ENCODE measurements around the gene ELMO1.

GRCh38 chr7:36941359-36941758, 507.3 kb downstream of the ELMO1 start:
- TF ChIP-seq POLR2A (IDR thresholded peaks at IDR 0.05), result no peak
- TF ChIP-seq, protein P1, sequence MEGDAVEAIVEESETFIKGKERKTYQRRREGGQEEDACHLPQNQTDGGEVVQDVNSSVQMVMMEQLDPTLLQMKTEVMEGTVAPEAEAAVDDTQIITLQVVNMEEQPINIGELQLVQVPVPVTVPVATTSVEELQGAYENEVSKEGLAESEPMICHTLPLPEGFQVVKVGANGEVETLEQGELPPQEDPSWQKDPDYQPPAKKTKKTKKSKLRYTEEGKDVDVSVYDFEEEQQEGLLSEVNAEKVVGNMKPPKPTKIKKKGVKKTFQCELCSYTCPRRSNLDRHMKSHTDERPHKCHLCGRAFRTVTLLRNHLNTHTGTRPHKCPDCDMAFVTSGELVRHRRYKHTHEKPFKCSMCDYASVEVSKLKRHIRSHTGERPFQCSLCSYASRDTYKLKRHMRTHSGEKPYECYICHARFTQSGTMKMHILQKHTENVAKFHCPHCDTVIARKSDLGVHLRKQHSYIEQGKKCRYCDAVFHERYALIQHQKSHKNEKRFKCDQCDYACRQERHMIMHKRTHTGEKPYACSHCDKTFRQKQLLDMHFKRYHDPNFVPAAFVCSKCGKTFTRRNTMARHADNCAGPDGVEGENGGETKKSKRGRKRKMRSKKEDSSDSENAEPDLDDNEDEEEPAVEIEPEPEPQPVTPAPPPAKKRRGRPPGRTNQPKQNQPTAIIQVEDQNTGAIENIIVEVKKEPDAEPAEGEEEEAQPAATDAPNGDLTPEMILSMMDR (IDR thresholded peaks at IDR 0.05), result no peak

All from body of pancreas (tissue), 4 donors.